Keratinocyte (primary cell): Measurements from ENCODE around the gene ZNF511. TPM values are rescaled to one million over a fixed set of nuclear protein-coding genes. Genes with fewer than 3 reads are reported as not detected.

Source experiments
- DNase-seq: peaks from one replicate; pipeline ENCODE4 v3.0.0-alpha.2; 2011; ENCODE audit warnings: low read depth, missing footprints, low spot score
- FAIRE-seq: peaks from 2 replicates; lab custom pipeline; 2011; peaks lifted over from hg19 to GRCh38; lab: Jason Lieb, UNC
- H2AFZ ChIP-seq: 2 replicates; pipeline ENCODE4 v1.6.0; 2012; ENCODE audit warnings: low read length, control low read depth, inconsistent platforms; ENCODE audit not compliant: control insufficient read depth
- H3K27ac ChIP-seq: 2 replicates; pipeline ENCODE4 v1.5.1; 2011; ENCODE audit warnings: low read length; ENCODE audit not compliant: control insufficient read depth, insufficient read depth
- H3K27me3 ChIP-seq: 3 replicates; pipeline ENCODE4 v1.6.0; 2011; ENCODE audit warnings: low read length; ENCODE audit not compliant: control insufficient read depth, insufficient read depth; ENCODE audit errors: extremely low read depth
- H3K36me3 ChIP-seq, 2 experiments: 2 replicates in 1 of 2; 3 replicates in 1 of 2; pipeline ENCODE4 v1.5.1; 2011; ENCODE audit warnings: low read length in 2 of 2, mild to moderate bottlenecking in 1 of 2; ENCODE audit not compliant: control insufficient read depth in 2 of 2, insufficient read depth in 2 of 2; ENCODE audit errors: extremely low read depth in 1 of 2
- H3K4me1 ChIP-seq: 3 replicates; pipeline ENCODE4 v1.5.1; 2011; ENCODE audit warnings: low read length; ENCODE audit not compliant: control insufficient read depth, insufficient read depth; ENCODE audit errors: extremely low read depth
- H3K4me2 ChIP-seq: 3 replicates; pipeline ENCODE4 v1.6.0; 2011; ENCODE audit warnings: low read depth, low read length; ENCODE audit not compliant: control insufficient read depth, insufficient read depth; ENCODE audit errors: extremely low read depth
- H3K4me3 ChIP-seq, 3 experiments: fragments of 200-600 bp in 1 of 3; sonication (generic) in 1 of 3; 2 replicates in 2 of 3; 3 replicates in 1 of 3; pipeline ENCODE4 v1.5.1; 2011 to 2016; ENCODE audit warnings: low read length in 3 of 3, mild to moderate bottlenecking in 3 of 3, control low read depth in 2 of 3, inconsistent platforms in 1 of 3, low read depth in 1 of 3, mixed read lengths in 1 of 3, mixed run types in 1 of 3, moderate library complexity in 1 of 3; ENCODE audit not compliant: control insufficient read depth in 2 of 3, insufficient read depth in 2 of 3; ENCODE audit errors: extremely low read depth in 1 of 3
- H3K79me2 ChIP-seq: 2 replicates; pipeline ENCODE4 v1.6.0; 2012; ENCODE audit warnings: low read length; ENCODE audit not compliant: control insufficient read depth, insufficient read depth
- H3K9ac ChIP-seq: 3 replicates; pipeline ENCODE4 v1.6.0; 2011; ENCODE audit warnings: low read length; ENCODE audit not compliant: control insufficient read depth, insufficient read depth; ENCODE audit errors: extremely low read depth
- H3K9me1 ChIP-seq: 3 replicates; pipeline ENCODE4 v1.6.0; 2011; ENCODE audit warnings: low read length; ENCODE audit not compliant: control insufficient read depth, insufficient read depth; ENCODE audit errors: extremely low read depth
- H3K9me3 ChIP-seq: 2 replicates; pipeline ENCODE4 v1.5.1; 2012; ENCODE audit warnings: low read depth, low read length; ENCODE audit not compliant: control insufficient read depth
- H4K20me1 ChIP-seq: 3 replicates; pipeline ENCODE4 v1.6.0; 2011; ENCODE audit warnings: low read length; ENCODE audit not compliant: control insufficient read depth, insufficient read depth; ENCODE audit errors: extremely low read depth
- CTCF ChIP-seq, 3 experiments: IDR thresholded peaks in 1 of 3; conservative IDR thresholded peaks in 1 of 3; optimal IDR thresholded peaks in 1 of 3; 2 replicates in 2 of 3; 3 replicates in 1 of 3; pipeline versions ENCODE3 to v1.5.1; 2011; ENCODE audit warnings: low read length in 3 of 3, mild to moderate bottlenecking in 3 of 3, moderate library complexity in 2 of 3, control low read depth in 1 of 3, inconsistent platforms in 1 of 3; ENCODE audit not compliant: insufficient read depth in 2 of 3; ENCODE audit errors: extremely low read depth in 1 of 3
- EZH2 ChIP-seq: IDR thresholded peaks from one replicate; pipeline ENCODE4 v1.6.1; 2012; ENCODE audit warnings: inconsistent platforms, mild to moderate bottlenecking, low read length, moderate library complexity
- dilution Hi-C: fragments of 300-500 bp; cut with MboI; formaldehyde crosslinking; loops from one replicate; pipeline ENCODE4 v1.7.0; 2020; ENCODE audit warnings: low sequenced_read_pairs; ENCODE audit not compliant: extremely low pct_ligation_motif_present
- polyA plus RNA-seq, 5 experiments: library from polyadenylated mRNA; depleted of rRNA in 3 of 5; stranded (reverse) in 3 of 5; stranded (forward) in 1 of 5; unstranded in 1 of 5; fragments of >200 nt; gene quantifications; 1 replicate in 1 of 5; 2 replicates in 3 of 5; 3 replicates in 1 of 5; pipeline versions ENCODE4 v1.2.1 to v1.2.3, GENCODE V29; 2011 to 2012; ENCODE audit warnings: missing spikeins in 2 of 5, low read depth in 1 of 5, low replicate concordance in 1 of 5

The ZNF511 gene
- polyA plus RNA-seq, 1 donor (not counting 4 experiments of a cell fraction or from before 2014, with no cell fraction given) = 20.2 TPM

- TF ChIP-seq EZH2 = no peak
- no peak for TF ChIP-seq CTCF (optimal IDR thresholded peaks at IDR 0.05 in 1 of 3, IDR thresholded peaks at IDR 0.05 in 1 of 3, conservative IDR thresholded peaks at IDR 0.05 in 1 of 3; ENCODE audit: extremely low read depth in 1 of 3, insufficient read depth in 2 of 3, low read length in 3 of 3)
- H2AFZ ChIP-seq = no peak overlapping the region
- H3K9me1 ChIP-seq = no peaks in the 10 kb centered on the region
- no peak overlapping the region for H3K9ac ChIP-seq
- peaks cover 42% of the 10 kb centered on the region for H3K79me2 ChIP-seq
- DNase-seq (no peak), FAIRE-seq (no peak)
- H4K20me1 ChIP-seq = peaks cover 11% of the 10 kb centered on the region
- H3K4me2 ChIP-seq = no peak overlapping the region
- no peaks in the 10 kb centered on the region for H3K9me3 ChIP-seq
- H3K36me3 ChIP-seq = peaks cover 33 to 42% of the 10 kb centered on the region in 2 experiments
- no peak overlapping the region for H3K4me3 ChIP-seq
- dilution Hi-C loops = no loop called here
- no peak overlapping the region for H3K27ac ChIP-seq
- H3K27me3 ChIP-seq = no peaks in the 10 kb centered on the region
- peaks cover 16% of the 10 kb centered on the region for H3K4me1 ChIP-seq
Observed at GRCh38 chr10:133269367-133269766, 39.3 kb upstream of the ZNF511 start.

GRCh38 chr10:133270204-133270603 is 38.5 kb upstream of the ZNF511 start:
- Histone ChIP-seq H4K20me1 (peaks cover 11% of the 10 kb centered on the region), H3K9ac (no peak overlapping the region), H3K4me1 (peaks cover 14% of the 10 kb centered on the region), H3K36me3 (peaks cover 34 to 40% of the 10 kb centered on the region in 2 experiments), H3K4me3 (no peak overlapping the region), H3K27me3 (no peaks in the 10 kb centered on the region), H3K79me2 (peaks cover 47% of the 10 kb centered on the region), H3K9me1 (no peaks in the 10 kb centered on the region), H3K4me2 (no peak overlapping the region), H3K9me3 (no peaks in the 10 kb centered on the region), H2AFZ (no peak overlapping the region), H3K27ac (no peak overlapping the region)
- no peak for FAIRE-seq
- dilution Hi-C loops = no loop called here
- DNase-seq = no peak
- TF ChIP-seq EZH2 (no peak), CTCF (optimal IDR thresholded peaks at IDR 0.05 in 1 of 3, IDR thresholded peaks at IDR 0.05 in 1 of 3, conservative IDR thresholded peaks at IDR 0.05 in 1 of 3; ENCODE audit: extremely low read depth in 1 of 3, insufficient read depth in 2 of 3, low read length in 3 of 3) (no peak)
